ENCODE results near the gene SDK1. TPM values are rescaled to one million over a fixed set of nuclear protein-coding genes. Genes with fewer than 3 reads are reported as not detected.

SDK1 gene
- total and polyA plus RNA-seq, 2 experiments from 2014 or later: 2.1 to 10.0 TPM

GRCh38 chr7:3486841-3487240 lies 185.8 kb downstream of the SDK1 start:
- no peaks in the 10 kb centered on the region for H3F3A ChIP-seq (replicated peaks; ENCODE audit: low read depth)
- no peaks in the 10 kb centered on the region for H3K27me3 ChIP-seq (ENCODE audit: insufficient read depth)
- TF ChIP-seq ZNF462 (CRISPR knock-in tag; IDR thresholded peaks at IDR 0.05) (no peak), ZNF114 (CRISPR knock-in tag; IDR thresholded peaks at IDR 0.05) (no peak), JUNB (IDR thresholded peaks at IDR 0.05; ENCODE audit: unreplicated experiment) (no peak), POLR2AphosphoS5 (IDR thresholded peaks at IDR 0.05; ENCODE audit: low read depth) (no peak), CREB1 (CRISPR knock-in tag; IDR thresholded peaks at IDR 0.05; ENCODE audit: low read depth) (no peak), CTCF (conservative IDR thresholded peaks at IDR 0.05; ENCODE audit: low read depth in 2 of 2) (no peak)
- no peak overlapping the region for H3K27ac ChIP-seq (ENCODE audit: low read depth)
- no peak overlapping the region for H3K4me3 ChIP-seq
- ATAC-seq: no peak
- H3K9me2 ChIP-seq (ENCODE audit: insufficient read depth): no peaks in the 10 kb centered on the region
- H3K27ac Mint-ChIP-seq: no peak overlapping the region
- H3K4me1 ChIP-seq (ENCODE audit: insufficient read depth): no peaks in the 10 kb centered on the region
- H3K9me3 Mint-ChIP-seq: no peaks in the 10 kb centered on the region
- H3K27me3 Mint-ChIP-seq (ENCODE audit: insufficient read depth, low read depth, poor library complexity): peaks cover 2% of the 10 kb centered on the region
- no peak overlapping the region for H3K4me3 Mint-ChIP-seq
- H3K4me2 ChIP-seq: no peak overlapping the region
- H3K36me3 Mint-ChIP-seq (ENCODE audit: low read depth): no peaks in the 10 kb centered on the region
- DNase-seq (ENCODE audit: low spot score): no peak
- H3K36me3 ChIP-seq (ENCODE audit: insufficient read depth): no peaks in the 10 kb centered on the region
- H3K4me1 Mint-ChIP-seq: peaks cover 5% of the 10 kb centered on the region; the same call in 2 of the 3 replicates
- no peaks in the 10 kb centered on the region for H4K20me1 ChIP-seq (replicated peaks; ENCODE audit: insufficient read depth)
- no peak overlapping the region for H2AFZ ChIP-seq
- H3K79me2 ChIP-seq (replicated peaks; ENCODE audit: insufficient read depth): no peaks in the 10 kb centered on the region

Data from GM23338 (cell line).